T-helper 2 cell (primary cell): ENCODE data around the gene SHE.
A peak's percentile ranks its signal among the peaks of the same experiment; 100 is the strongest.

ENCODE experiments used
- DNase-seq, 5 experiments: peaks; one replicate each; pipeline versions ENCODE4 v3.0.0 to v3.0.0-alpha.2; 2012 to 2022

SHE gene

DNA sequence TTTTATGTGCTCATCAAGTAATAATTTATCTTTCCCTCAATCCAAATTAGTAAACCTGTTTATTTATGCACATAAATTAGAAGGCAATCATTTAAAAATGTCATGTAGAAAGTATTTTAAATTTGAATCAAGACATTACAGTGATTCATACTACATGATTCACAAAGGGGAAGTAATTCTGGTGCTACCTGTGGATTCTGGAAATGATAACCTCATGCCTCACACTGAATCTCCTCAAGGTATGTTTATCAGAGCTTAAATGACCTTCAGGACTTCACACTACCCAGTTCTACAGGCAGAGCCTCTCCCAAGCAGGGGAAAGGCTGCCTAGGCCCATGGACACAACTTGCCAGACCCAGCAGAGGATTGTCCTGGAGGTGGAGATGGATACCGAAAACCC, 25.4 kb downstream of the SHE start:
- DNase-seq: no peak

DNA sequence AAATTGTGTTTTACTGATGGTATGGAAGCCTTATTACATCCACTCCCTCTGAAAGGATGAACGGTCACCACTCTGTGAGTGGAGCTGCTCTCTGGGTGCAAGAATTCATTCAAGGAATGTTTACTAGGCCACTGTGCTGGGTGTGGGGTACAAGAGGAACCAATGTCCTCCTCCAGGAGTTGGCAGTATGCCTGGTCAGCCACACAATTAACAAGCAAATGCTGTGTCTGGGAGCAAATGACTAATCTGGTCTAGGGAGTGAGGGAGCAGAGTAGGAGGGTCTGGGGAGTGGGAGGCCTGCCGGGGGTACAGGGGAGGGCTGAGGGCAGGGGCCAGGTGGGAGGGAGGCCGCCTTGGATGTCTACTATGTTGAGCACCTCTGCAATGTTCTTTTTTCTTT, 27.4 kb downstream of the SHE start:
- DNase-seq: no peak

GRCh38 chr1:154471304-154471703, 30.9 kb downstream of the SHE start:
- no peak for DNase-seq

GRCh38 chr1:154469844-154470560, 32.2 kb downstream of the SHE start:
- DNase-seq: no peak

DNA sequence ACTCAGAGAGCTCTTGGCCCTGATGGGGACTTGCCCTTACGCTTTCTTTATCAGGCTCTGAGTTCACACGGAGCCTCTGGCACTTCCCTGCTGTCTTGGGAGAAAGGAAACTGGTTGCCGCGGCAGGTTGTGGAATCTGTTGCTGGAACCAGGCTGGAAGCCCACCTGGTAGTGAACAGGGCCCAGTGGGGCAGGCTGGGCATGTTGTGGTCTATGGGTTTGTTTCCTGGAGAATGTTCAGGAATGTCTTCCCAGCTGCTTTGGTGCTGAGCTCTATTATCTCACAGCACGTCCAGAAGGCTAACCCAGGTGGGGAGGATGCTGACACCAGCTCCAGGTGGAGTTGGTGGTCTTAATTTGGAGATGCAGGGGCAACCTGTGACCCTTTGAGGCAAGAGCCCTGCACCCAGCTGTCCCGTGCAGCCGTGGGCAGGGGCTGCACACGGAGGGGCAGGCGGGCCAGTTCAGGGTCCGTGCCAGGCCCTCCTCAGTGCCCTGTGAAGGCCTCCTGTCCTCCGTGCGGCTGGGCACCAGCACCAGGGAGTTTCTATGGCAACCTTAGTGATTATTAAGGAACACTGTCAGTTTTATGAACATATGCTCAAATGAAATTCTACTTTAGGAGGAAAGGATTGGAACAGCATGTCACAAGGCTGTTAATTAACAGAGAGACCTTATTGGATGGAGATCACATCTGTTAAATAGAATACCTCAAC, 33.5 kb downstream of the SHE start:
- no peak for DNase-seq

DNA sequence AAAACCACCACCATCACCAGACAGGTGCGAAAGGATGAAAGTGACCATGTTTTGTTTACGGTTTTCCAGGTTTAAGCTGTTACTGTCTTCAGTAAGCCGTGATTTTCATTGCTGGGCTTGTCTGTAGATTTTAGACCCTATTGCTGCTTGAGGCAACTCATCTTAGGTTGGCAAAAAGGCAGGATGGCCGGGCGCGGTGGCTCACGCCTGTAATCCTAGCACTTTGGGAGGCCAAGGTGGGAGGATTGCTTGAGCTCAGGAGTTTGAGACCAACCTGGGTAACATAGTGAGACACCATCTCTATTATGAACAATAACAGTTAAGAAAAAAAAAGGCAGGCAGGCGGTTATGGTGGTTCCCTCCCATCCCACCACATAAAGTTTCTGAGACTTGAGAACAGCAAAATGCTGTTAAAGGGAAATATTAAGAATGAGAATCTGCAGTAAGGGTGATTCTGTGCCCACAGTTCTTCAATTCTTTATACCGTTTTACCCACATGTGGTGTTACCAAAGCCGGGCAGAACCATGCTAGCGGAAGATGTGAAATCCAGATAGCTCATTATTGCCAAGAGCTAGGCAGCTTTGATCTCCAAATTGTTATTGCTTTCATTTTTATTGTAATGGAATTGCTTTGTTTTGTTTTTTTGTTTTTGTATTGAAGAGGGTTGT, 34.6 kb downstream of the SHE start:
- peak in 3 of 5 experiments; percentile 19 to 91 (median 25) for DNase-seq

- DNase-seq: peak in 1 of 5 experiments; percentile 40
These were observed 35.2 kb downstream of the SHE start for GRCh38 chr1:154466921-154467417.

DNA sequence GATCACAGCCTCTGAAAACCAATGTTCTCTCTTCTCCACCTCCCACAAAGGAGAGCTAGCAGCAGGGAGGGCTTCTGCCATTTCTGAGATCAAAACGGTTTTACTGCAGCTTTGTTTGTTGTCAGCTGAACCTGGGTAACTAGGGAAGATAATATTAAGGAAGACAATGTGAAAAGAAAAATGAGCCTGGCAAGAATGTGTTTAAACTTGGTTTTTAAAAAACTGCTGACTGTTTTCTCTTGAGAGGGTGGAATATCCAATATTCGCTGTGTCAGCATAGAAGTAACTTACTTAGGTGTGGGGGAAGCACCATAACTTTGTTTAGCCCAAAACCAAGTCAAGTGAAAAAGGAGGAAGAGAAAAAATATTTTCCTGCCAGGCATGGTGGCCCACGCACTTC, 36.0 kb downstream of the SHE start:
- no peak for DNase-seq

DNA sequence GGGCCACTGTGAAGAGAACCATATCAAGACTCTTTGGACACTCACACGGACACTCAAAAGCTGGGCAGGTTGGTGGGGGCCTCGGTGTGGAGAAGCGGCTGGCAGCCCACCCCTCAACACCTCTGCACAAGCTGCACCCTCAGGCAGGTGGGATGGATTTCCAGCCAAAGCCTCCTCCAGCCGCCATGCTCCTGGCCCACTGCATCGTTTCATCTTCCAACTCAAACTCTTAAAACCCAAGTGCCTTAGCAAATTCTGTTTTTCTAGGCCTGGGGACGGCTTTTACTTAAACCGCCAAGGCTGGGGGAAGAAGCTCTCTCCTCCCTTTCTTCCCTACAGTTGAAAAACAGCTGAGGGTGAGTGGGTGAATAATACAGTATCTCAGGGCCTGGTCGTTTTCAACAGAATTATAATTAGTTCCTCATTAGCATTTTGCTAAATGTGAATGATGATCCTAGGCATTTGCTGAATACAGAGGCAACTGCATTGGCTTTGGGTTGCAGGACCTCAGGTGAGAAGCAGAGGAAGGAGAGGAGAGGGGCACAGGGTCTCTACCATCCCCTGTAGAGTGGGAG, 36.5 kb downstream of the SHE start:
- DNase-seq: no peak

DNA sequence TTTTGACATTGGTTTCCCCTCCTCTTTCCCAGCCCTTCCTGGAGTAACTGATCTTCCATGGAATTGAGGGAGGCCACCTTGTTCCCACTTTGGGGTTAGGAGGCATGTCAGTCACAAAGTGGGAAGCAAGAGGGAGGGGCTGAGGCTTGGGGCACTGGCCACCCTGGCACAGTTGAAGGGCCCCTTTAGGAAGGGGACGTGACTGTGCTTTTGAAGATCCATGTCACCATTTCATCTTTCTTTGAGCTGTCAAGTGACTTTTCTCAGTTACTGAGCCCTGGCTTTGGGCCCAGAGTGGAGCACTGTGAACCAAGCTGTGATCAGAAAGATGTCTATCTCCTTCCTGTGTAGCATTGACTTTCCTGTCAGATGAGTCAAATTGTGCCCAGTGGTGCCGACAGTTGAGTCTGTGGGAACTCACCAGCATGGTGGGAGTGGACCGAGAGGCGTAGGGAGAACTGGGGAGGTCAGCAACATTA, 38.7 kb downstream of the SHE start:
- peak; percentile 34 to 96 (median 51) for DNase-seq

GRCh38 chr1:154460695-154461260, 41.4 kb downstream of the SHE start:
- peak in 1 of 5 experiments; percentile 40 for DNase-seq

- DNase-seq: no peak
These were observed 43.1 kb downstream of the SHE start for GRCh38 chr1:154459080-154459479.

DNA sequence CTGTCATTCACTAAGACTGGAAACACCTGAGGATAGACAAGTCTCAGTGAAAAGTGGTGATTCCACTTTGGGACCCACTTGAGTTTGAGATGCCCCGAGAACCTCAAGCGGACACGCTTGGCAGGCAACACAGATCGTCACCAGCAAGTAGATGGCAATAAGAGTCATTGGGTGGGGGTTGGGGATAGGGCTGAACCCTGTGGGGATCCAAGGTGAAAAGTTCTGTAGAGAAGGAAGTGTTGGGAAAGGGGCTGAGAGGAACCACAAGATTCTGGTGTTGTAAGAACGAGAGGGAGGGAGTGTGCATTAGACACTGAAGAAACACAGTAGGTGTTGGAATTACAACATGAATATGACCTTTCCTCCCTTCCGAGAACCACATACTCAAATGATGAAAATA, 45.6 kb downstream of the SHE start:
- DNase-seq: no peak

DNA sequence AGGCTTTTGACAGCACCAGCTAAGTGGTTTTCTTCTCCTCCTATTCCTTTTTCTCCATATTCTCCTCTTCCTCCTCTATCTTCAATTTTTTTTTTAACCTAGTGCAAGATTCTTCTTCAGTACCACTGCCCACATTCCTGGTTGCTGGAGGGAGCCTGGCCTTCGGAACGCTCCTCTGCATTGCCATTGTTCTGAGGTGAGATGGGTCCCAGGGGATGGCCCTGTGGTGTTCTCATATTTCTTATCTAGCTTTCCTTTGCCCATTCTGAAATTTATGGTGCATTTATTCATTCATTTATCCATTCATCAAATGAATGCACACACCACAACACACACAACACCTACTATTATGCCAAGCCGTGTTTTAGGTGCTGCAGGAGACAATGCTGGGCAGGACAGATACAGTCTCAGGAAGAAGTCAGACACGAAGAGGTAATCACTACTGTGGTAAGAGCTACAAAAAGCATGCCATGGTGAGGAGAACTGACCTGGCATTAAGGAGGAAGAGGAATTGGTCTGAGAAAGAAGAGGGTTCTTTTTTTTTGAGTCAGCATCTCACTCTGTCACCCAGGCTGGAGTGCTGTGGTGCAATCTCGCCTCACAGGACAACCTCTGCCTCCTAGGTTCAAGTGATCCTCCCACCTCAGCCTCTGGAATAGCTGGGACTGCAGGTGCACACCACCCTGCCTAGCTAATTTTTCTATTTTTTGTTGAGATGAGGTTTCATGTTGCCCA, 47.7 kb downstream of the SHE start:
- no peak for DNase-seq

GRCh38 chr1:154453574-154454352, 48.4 kb downstream of the SHE start:
- DNase-seq: no peak

GRCh38 chr1:154453161-154453560, 49.1 kb downstream of the SHE start:
- DNase-seq: no peak

DNA sequence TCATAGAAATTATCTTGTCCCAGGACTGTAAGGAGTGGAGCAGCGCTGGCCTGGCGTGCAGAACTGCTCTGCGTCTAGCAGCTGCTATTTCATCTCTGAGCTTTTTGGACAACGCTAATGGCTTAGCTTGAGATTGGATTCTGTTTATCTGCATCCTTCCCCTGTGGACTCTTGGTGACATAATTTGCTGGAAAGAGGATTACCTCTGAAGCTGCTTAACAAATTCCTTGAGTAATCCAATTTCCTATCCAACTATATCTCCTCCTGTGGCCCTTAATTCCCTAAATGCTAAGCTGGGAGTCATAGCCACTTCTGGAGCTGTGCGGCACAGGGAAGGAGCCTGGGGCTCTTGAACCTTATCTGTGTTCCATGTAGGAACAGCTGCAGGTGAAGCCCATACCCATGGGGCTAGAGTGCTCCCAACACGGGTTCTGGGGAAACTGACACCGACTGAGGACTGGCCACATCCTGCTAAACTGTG, 53.8 kb downstream of the SHE start:
- peak in 1 of 5 experiments; percentile 45 for DNase-seq

GRCh38 chr1:154446789-154447188, 55.4 kb downstream of the SHE start:
- no peak for DNase-seq

- DNase-seq: no peak
These were observed 55.9 kb downstream of the SHE start for GRCh38 chr1:154446292-154446691.

DNA sequence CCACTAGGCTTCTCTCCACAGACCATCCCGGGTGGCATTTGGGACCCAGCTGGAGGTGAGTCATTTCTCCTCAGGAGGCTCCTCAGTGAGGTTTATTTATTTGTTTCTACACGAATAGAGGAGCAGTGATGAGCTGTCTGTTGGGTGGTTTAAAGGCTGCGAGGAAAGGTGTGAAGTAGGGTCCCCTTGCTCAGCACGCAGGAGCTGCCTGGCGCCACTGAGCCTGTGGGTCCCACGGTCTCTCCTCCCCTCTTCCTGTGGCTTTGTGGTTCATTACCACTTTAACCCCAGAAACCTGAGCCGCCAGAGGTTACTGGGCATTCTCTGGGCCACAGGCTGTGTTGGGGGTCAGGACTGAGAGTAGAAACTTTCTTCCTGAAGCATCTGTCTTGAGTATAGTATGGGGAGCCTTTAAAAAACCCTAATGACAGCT, 57.2 kb downstream of the SHE start:
- DNase-seq: peak in 2 of 5 experiments; percentile 17 to 83
